SU-DHL-6 (cell line): Measurements from ENCODE around the gene KCNC1.

ENCODE experiments used
- CTCF ChIP-seq: fragments of 200-600 bp; sonication (generic); IDR thresholded peaks from one replicate; pipeline ENCODE4 v1.5.1; 2017; ENCODE audit warnings: antibody characterized with exemption, mild to moderate bottlenecking, low read length, moderate library complexity; ENCODE audit not compliant: insufficient read depth, poor library complexity, severe bottlenecking
- EZH2phosphoT487 ChIP-seq: fragments of 200-600 bp; sonication (generic), shearing (Covaris generic); conservative IDR thresholded peaks from 2 replicates; pipeline ENCODE4 v1.6.1; 2018; ENCODE audit warnings: mild to moderate bottlenecking, antibody characterized with exemption, low read length, moderate library complexity, mixed read lengths

- TF ChIP-seq CTCF (no peak), EZH2phosphoT487 (no peak)
Observed at GRCh38 chr11:17767301-17767885, 32.8 kb downstream of the KCNC1 start.
